ENCODE data around the gene DDX17.

GRCh38 chr22:38485783-38486182 lies 20.3 kb downstream of the DDX17 start:
- TF ChIP-seq, protein P1, sequence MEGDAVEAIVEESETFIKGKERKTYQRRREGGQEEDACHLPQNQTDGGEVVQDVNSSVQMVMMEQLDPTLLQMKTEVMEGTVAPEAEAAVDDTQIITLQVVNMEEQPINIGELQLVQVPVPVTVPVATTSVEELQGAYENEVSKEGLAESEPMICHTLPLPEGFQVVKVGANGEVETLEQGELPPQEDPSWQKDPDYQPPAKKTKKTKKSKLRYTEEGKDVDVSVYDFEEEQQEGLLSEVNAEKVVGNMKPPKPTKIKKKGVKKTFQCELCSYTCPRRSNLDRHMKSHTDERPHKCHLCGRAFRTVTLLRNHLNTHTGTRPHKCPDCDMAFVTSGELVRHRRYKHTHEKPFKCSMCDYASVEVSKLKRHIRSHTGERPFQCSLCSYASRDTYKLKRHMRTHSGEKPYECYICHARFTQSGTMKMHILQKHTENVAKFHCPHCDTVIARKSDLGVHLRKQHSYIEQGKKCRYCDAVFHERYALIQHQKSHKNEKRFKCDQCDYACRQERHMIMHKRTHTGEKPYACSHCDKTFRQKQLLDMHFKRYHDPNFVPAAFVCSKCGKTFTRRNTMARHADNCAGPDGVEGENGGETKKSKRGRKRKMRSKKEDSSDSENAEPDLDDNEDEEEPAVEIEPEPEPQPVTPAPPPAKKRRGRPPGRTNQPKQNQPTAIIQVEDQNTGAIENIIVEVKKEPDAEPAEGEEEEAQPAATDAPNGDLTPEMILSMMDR (conservative IDR thresholded peaks at IDR 0.05 in 1 of 2, IDR thresholded peaks at IDR 0.05 in 1 of 2; ENCODE audit: extremely low read depth in 1 of 2, insufficient read depth in 1 of 2, low read depth in 1 of 2, low read length in 2 of 2): no peak
- no peak for TF ChIP-seq EZH2 (IDR thresholded peaks at IDR 0.05; ENCODE audit: borderline replicate concordance, low read length)
